ENCODE results near the gene KIAA1217.
"Not testable (repeated sequence)": the region's sequence is repeated elsewhere in the genome, so short reads cannot be mapped to it uniquely, and the experiment has no call there.

KIAA1217 gene

GRCh38 chr10:24324651-24325050 lies 115.7 kb downstream of the KIAA1217 start:
- H3K9ac ChIP-seq (ENCODE audit: low read length), result no peak overlapping the region
- no peaks in the 10 kb centered on the region for H3K9me3 ChIP-seq (ENCODE audit: low read length)
- no peak overlapping the region for H3K27ac ChIP-seq (ENCODE audit: low read depth, low read length)
- H3K36me3 ChIP-seq (ENCODE audit: insufficient read depth, low read length), result no peaks in the 10 kb centered on the region
- H3K4me1 ChIP-seq (ENCODE audit: insufficient read depth, low read length), result no peaks in the 10 kb centered on the region
- H3K27me3 ChIP-seq (ENCODE audit: control insufficient read depth in 1 of 2, insufficient read depth in 2 of 2, low read length in 2 of 2), result no peaks in the 10 kb centered on the region
- no peak overlapping the region for H3K4me3 ChIP-seq (ENCODE audit: low read depth in 1 of 2, low read length in 2 of 2)

- Histone ChIP-seq H3K4me1 (ENCODE audit: insufficient read depth, low read length) (no peaks in the 10 kb centered on the region), H3K36me3 (ENCODE audit: insufficient read depth, low read length) (no peaks in the 10 kb centered on the region), H3K27me3 (ENCODE audit: control insufficient read depth in 1 of 2, insufficient read depth in 2 of 2, low read length in 2 of 2) (no peaks in the 10 kb centered on the region), H3K9ac (ENCODE audit: low read length) (no peak overlapping the region), H3K9me3 (ENCODE audit: low read length) (no peaks in the 10 kb centered on the region), H3K4me3 (ENCODE audit: low read depth in 1 of 2, low read length in 2 of 2) (no peak overlapping the region), H3K27ac (ENCODE audit: low read depth, low read length) (no peak overlapping the region)
Measured at GRCh38 chr10:24331457-24331856, 122.5 kb downstream of the KIAA1217 start.

GRCh38 chr10:24333736-24334135 lies 124.8 kb downstream of the KIAA1217 start:
- Histone ChIP-seq H3K27me3 (ENCODE audit: control insufficient read depth in 1 of 2, insufficient read depth in 2 of 2, low read length in 2 of 2) (no peaks in the 10 kb centered on the region), H3K27ac (ENCODE audit: low read depth, low read length) (no peak overlapping the region), H3K4me1 (ENCODE audit: insufficient read depth, low read length) (no peaks in the 10 kb centered on the region), H3K36me3 (ENCODE audit: insufficient read depth, low read length) (no peaks in the 10 kb centered on the region), H3K9me3 (ENCODE audit: low read length) (no peaks in the 10 kb centered on the region), H3K9ac (ENCODE audit: low read length) (no peak overlapping the region), H3K4me3 (ENCODE audit: low read depth in 1 of 2, low read length in 2 of 2) (no peak overlapping the region)

- no peak overlapping the region for H3K27ac ChIP-seq (ENCODE audit: low read depth, low read length)
- no peaks in the 10 kb centered on the region for H3K4me1 ChIP-seq (ENCODE audit: insufficient read depth, low read length)
- H3K36me3 ChIP-seq (ENCODE audit: insufficient read depth, low read length), result no peaks in the 10 kb centered on the region
- H3K27me3 ChIP-seq (ENCODE audit: control insufficient read depth in 1 of 2, insufficient read depth in 2 of 2, low read length in 2 of 2), result no peaks in the 10 kb centered on the region
- H3K4me3 ChIP-seq (ENCODE audit: low read depth in 1 of 2, low read length in 2 of 2), result no peak overlapping the region
- H3K9me3 ChIP-seq (ENCODE audit: low read length), result no peaks in the 10 kb centered on the region
- no peak overlapping the region for H3K9ac ChIP-seq (ENCODE audit: low read length)
Measured at GRCh38 chr10:24334279-24334939, 125.5 kb downstream of the KIAA1217 start.

DNA sequence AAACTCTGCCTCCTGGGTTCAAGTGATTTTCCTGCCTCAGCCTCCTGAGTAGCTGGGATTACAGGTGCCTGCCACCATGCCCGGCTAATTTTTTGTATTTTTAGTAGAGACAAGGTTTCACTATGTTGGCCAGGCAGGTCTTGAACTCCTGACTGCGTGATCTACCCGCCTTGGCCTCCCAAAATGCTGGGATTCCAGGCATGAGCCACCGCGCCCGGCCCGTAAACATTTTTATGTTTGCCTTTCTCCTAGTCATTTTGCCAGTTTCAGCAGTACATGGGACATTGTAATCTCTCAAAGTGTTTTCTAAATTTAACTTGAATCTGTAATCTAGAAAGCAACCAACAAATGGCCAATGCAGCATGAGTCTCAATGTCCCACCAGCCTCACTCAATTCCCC lies 128.8 kb downstream of the KIAA1217 start:
- H3K4me1 ChIP-seq (ENCODE audit: insufficient read depth, low read length); H3K27ac ChIP-seq (ENCODE audit: low read depth, low read length); H3K9ac ChIP-seq (ENCODE audit: low read length); H3K36me3 ChIP-seq (ENCODE audit: insufficient read depth, low read length); H3K27me3 ChIP-seq (ENCODE audit: control insufficient read depth in 1 of 2, insufficient read depth in 2 of 2, low read length in 2 of 2); H3K4me3 ChIP-seq (ENCODE audit: low read depth in 1 of 2, low read length in 2 of 2); H3K9me3 ChIP-seq (ENCODE audit: low read length): not testable (repeated sequence)

DNA sequence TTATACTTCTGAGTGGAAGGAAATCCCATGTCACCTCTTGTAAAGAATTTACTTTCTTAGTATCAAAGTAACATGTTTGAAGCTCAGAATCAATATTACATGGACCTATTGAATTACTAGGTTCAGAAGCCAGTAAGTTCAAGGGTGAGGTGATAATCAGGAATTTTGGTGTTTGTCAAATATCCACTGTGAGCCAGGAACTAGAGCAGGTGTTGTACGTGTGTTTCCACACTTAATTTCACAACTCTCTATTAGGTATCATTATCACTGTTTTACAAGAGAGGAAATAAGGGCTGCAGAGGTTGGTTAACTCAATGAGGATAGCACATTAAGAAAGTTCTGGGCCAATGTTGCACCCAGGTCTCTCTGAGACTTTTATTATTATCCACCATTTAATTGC lies 130.4 kb downstream of the KIAA1217 start:
- no peak overlapping the region for H3K27ac ChIP-seq (ENCODE audit: low read depth, low read length)
- H3K9ac ChIP-seq (ENCODE audit: low read length), result no peak overlapping the region
- no peaks in the 10 kb centered on the region for H3K27me3 ChIP-seq (ENCODE audit: control insufficient read depth in 1 of 2, insufficient read depth in 2 of 2, low read length in 2 of 2)
- H3K4me3 ChIP-seq (ENCODE audit: low read depth in 1 of 2, low read length in 2 of 2), result no peak overlapping the region
- no peaks in the 10 kb centered on the region for H3K4me1 ChIP-seq (ENCODE audit: insufficient read depth, low read length)
- no peaks in the 10 kb centered on the region for H3K9me3 ChIP-seq (ENCODE audit: low read length)
- no peaks in the 10 kb centered on the region for H3K36me3 ChIP-seq (ENCODE audit: insufficient read depth, low read length)

- no peak overlapping the region for H3K4me3 ChIP-seq (ENCODE audit: low read depth in 1 of 2, low read length in 2 of 2)
- no peak overlapping the region for H3K27ac ChIP-seq (ENCODE audit: low read depth, low read length)
- H3K27me3 ChIP-seq (ENCODE audit: control insufficient read depth in 1 of 2, insufficient read depth in 2 of 2, low read length in 2 of 2), result no peaks in the 10 kb centered on the region
- H3K36me3 ChIP-seq (ENCODE audit: insufficient read depth, low read length), result no peaks in the 10 kb centered on the region
- no peaks in the 10 kb centered on the region for H3K9me3 ChIP-seq (ENCODE audit: low read length)
- H3K4me1 ChIP-seq (ENCODE audit: insufficient read depth, low read length), result no peaks in the 10 kb centered on the region
- H3K9ac ChIP-seq (ENCODE audit: low read length), result no peak overlapping the region
Measured at GRCh38 chr10:24340446-24340845, 131.5 kb downstream of the KIAA1217 start.

DNA sequence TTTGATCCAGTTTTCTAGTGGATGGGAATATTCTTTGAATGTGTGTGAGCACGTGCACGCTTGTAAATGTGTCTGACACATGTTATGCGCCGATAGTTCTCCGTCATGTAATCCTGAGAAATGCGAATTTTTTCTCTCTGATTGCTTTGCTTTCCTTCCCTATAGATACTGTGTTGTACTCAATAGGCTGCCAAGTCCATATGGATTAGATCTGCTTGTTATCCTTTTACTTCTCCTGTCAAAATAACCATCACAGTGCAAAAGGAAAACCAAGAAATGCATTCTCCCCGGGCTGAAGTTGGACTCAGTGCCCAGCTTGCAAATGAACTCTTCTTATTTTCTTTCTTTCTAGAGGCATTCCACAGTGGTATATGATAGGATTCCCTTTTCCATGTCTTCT lies 131.9 kb downstream of the KIAA1217 start:
- Histone ChIP-seq H3K27ac (ENCODE audit: low read depth, low read length) (no peak overlapping the region), H3K4me1 (ENCODE audit: insufficient read depth, low read length) (no peaks in the 10 kb centered on the region), H3K27me3 (ENCODE audit: control insufficient read depth in 1 of 2, insufficient read depth in 2 of 2, low read length in 2 of 2) (no peaks in the 10 kb centered on the region), H3K36me3 (ENCODE audit: insufficient read depth, low read length) (no peaks in the 10 kb centered on the region), H3K9me3 (ENCODE audit: low read length) (no peaks in the 10 kb centered on the region), H3K9ac (ENCODE audit: low read length) (no peak overlapping the region), H3K4me3 (ENCODE audit: low read depth in 1 of 2, low read length in 2 of 2) (no peak overlapping the region)

DNA sequence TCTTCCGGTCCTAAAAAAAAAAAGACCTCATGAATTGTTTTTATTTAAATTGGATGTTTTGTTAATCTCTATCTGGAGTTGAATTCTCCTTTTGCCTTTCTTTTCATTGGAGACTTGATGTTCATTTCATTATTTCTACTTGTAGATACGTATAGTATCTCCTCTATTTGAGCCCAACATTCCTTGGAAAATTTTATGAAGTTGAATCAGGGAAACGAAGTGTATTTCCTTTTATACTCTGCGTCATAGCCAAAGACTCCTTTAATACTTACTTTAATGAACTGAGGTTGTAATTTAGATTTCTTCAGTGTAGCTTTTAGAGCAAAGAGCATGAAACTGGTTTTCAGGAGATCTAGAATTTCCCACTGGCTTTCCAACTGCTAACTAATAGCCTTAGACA lies 132.4 kb downstream of the KIAA1217 start:
- Histone ChIP-seq H3K27ac (ENCODE audit: low read depth, low read length) (no peak overlapping the region), H3K27me3 (ENCODE audit: control insufficient read depth in 1 of 2, insufficient read depth in 2 of 2, low read length in 2 of 2) (no peaks in the 10 kb centered on the region), H3K4me1 (ENCODE audit: insufficient read depth, low read length) (no peaks in the 10 kb centered on the region), H3K9ac (ENCODE audit: low read length) (no peak overlapping the region), H3K4me3 (ENCODE audit: low read depth in 1 of 2, low read length in 2 of 2) (no peak overlapping the region), H3K36me3 (ENCODE audit: insufficient read depth, low read length) (no peaks in the 10 kb centered on the region), H3K9me3 (ENCODE audit: low read length) (no peaks in the 10 kb centered on the region)

DNA sequence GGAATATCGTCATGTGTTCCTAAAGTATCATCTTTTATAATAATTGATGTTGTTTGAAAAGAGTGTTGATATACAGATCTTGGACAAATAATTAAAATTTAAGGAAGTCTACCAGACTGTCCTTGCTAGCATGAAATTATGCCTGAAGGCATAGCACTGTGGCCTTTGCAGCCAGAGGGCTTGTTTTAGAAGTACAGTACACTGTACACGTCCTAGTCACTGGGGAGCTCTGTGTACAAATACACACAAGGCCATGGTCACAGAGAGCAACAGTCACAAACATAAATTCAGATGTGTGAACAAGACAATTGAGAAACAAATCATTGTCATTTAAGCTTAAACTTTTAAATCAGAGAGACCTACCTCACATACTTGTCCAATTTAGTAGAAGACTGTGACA lies 133.0 kb downstream of the KIAA1217 start:
- Histone ChIP-seq H3K27me3 (ENCODE audit: control insufficient read depth in 1 of 2, insufficient read depth in 2 of 2, low read length in 2 of 2) (no peaks in the 10 kb centered on the region), H3K9ac (ENCODE audit: low read length) (no peak overlapping the region), H3K27ac (ENCODE audit: low read depth, low read length) (no peak overlapping the region), H3K9me3 (ENCODE audit: low read length) (no peaks in the 10 kb centered on the region), H3K4me1 (ENCODE audit: insufficient read depth, low read length) (no peaks in the 10 kb centered on the region), H3K36me3 (ENCODE audit: insufficient read depth, low read length) (no peaks in the 10 kb centered on the region), H3K4me3 (ENCODE audit: low read depth in 1 of 2, low read length in 2 of 2) (no peak overlapping the region)

- no peak overlapping the region for H3K27ac ChIP-seq (ENCODE audit: low read depth, low read length)
- no peaks in the 10 kb centered on the region for H3K36me3 ChIP-seq (ENCODE audit: insufficient read depth, low read length)
- H3K9ac ChIP-seq (ENCODE audit: low read length), result no peak overlapping the region
- no peaks in the 10 kb centered on the region for H3K4me1 ChIP-seq (ENCODE audit: insufficient read depth, low read length)
- no peak overlapping the region for H3K4me3 ChIP-seq (ENCODE audit: low read depth in 1 of 2, low read length in 2 of 2)
- no peaks in the 10 kb centered on the region for H3K27me3 ChIP-seq (ENCODE audit: control insufficient read depth in 1 of 2, insufficient read depth in 2 of 2, low read length in 2 of 2)
- H3K9me3 ChIP-seq (ENCODE audit: low read length), result no peaks in the 10 kb centered on the region
Measured at GRCh38 chr10:24343686-24344085, 134.7 kb downstream of the KIAA1217 start.

GRCh38 chr10:24344279-24344678 lies 135.3 kb downstream of the KIAA1217 start:
- Histone ChIP-seq H3K9me3 (ENCODE audit: low read length) (no peaks in the 10 kb centered on the region), H3K27me3 (ENCODE audit: control insufficient read depth in 1 of 2, insufficient read depth in 2 of 2, low read length in 2 of 2) (no peaks in the 10 kb centered on the region), H3K4me1 (ENCODE audit: insufficient read depth, low read length) (no peaks in the 10 kb centered on the region), H3K9ac (ENCODE audit: low read length) (no peak overlapping the region), H3K4me3 (ENCODE audit: low read depth in 1 of 2, low read length in 2 of 2) (no peak overlapping the region), H3K27ac (ENCODE audit: low read depth, low read length) (no peak overlapping the region), H3K36me3 (ENCODE audit: insufficient read depth, low read length) (no peaks in the 10 kb centered on the region)

All from muscle layer of colon (tissue), 2 donors.